Muscle of leg (tissue), 11 donors: ENCODE data around the gene PSENEN. TPM values are rescaled to one million over a fixed set of nuclear protein-coding genes. Genes with fewer than 3 reads are reported as not detected.
A peak's percentile ranks its signal among the peaks of the same experiment; 100 is the strongest.

Experiments
- DNase-seq: peaks from one replicate; pipeline ENCODE4 v3.0.0; 2013
- H3K27ac ChIP-seq: one replicate; pipeline ENCODE4 v1.5.1; 2013; ENCODE audit warnings: mild to moderate bottlenecking, low read length, control low read depth
- H3K27me3 ChIP-seq: one replicate; pipeline ENCODE4 v1.6.1; 2013; ENCODE audit warnings: low read length; ENCODE audit not compliant: control insufficient read depth, insufficient read depth
- H3K36me3 ChIP-seq: one replicate; pipeline ENCODE4 v1.6.1; 2013; ENCODE audit warnings: low read length; ENCODE audit not compliant: control insufficient read depth, insufficient read depth
- H3K4me1 ChIP-seq: one replicate; pipeline ENCODE4 v1.6.1; 2013; ENCODE audit warnings: low read length; ENCODE audit not compliant: control insufficient read depth, insufficient read depth
- H3K4me3 ChIP-seq: one replicate; pipeline ENCODE4 v1.5.1; 2013; ENCODE audit warnings: low read length, control low read depth
- H3K9me3 ChIP-seq: replicated peaks from 2 replicates; pipeline ENCODE4 v1.6.1; 2013; ENCODE audit warnings: low read depth, low read length; ENCODE audit not compliant: control insufficient read depth
- WGBS: methylation state at CpG from one replicate; pipeline ENCODE4 v1.1.5; 2013; ENCODE audit warnings: missing lambda C conversion rate; ENCODE audit not compliant: insufficient coverage; 5-methylcytosine and 5-hydroxymethylcytosine counted together
- polyA plus RNA-seq, 8 donors: library from polyadenylated mRNA; unstranded; fragments of 120-200 nt; gene quantifications; one replicate each; pipeline versions ENCODE4 v1.2.1 to v1.2.3, GENCODE V29; 2013; ENCODE audit warnings: inconsistent platforms in 1 of 8, low replicate concordance in 1 of 8; ENCODE audit not compliant: insufficient read length in 8 of 8, insufficient read depth in 1 of 8
- total RNA-seq: library from RNA; stranded (reverse); fragments of 120-200 nt; gene quantifications from one replicate; pipeline ENCODE4 v1.2.4, GENCODE V29; 2013

The PSENEN gene
- total and polyA plus RNA-seq, 9 donors: 34.1 to 45.1 (median 37.1) TPM

- Histone ChIP-seq H3K27me3 (no peaks in the 10 kb centered on the region), H3K4me1 (no peaks in the 10 kb centered on the region), H3K36me3 (peaks cover 92% of the 10 kb centered on the region), H3K4me3 (no peak overlapping the region), H3K9me3 (no peaks in the 10 kb centered on the region), H3K27ac (no peak overlapping the region)
- no peak for DNase-seq
- 79% methylated on average over 21 of the region's 25 CpGs for WGBS
These were observed 12.8 kb upstream of the PSENEN start for GRCh38 chr19:35732540-35733179.

- WGBS: 89% methylated on average over 22 of the region's 35 CpGs
These were observed 12.0 kb upstream of the PSENEN start for GRCh38 chr19:35733180-35734125.

GRCh38 chr19:35734273-35734672, 11.2 kb upstream of the PSENEN start:
- peaks cover 92% of the 10 kb centered on the region for H3K36me3 ChIP-seq
- WGBS: 90% methylated on average over 8 of the region's 8 CpGs

More at GRCh38 chr19:35733180-35734125, 12.0 kb upstream of the PSENEN start:
- DNase-seq: no peak
- Histone ChIP-seq H3K27me3 (no peaks in the 10 kb centered on the region), H3K27ac (no peak overlapping the region), H3K9me3 (no peaks in the 10 kb centered on the region), H3K36me3 (peaks cover 92% of the 10 kb centered on the region), H3K4me1 (no peaks in the 10 kb centered on the region), H3K4me3 (no peak overlapping the region)

GRCh38 chr19:35734889-35735288, 10.6 kb upstream of the PSENEN start:
- WGBS: 91% methylated on average over 3 of the region's 5 CpGs
- H3K4me1 ChIP-seq: peaks cover 4% of the 10 kb centered on the region
- DNase-seq: no peak
- H3K9me3 ChIP-seq: no peaks in the 10 kb centered on the region
- H3K4me3 ChIP-seq: no peak overlapping the region
- peaks cover 87% of the 10 kb centered on the region for H3K36me3 ChIP-seq
- no peak overlapping the region for H3K27ac ChIP-seq
- H3K27me3 ChIP-seq: no peaks in the 10 kb centered on the region

More at GRCh38 chr19:35734273-35734672, 11.2 kb upstream of the PSENEN start:
- Histone ChIP-seq H3K9me3 (no peaks in the 10 kb centered on the region), H3K4me1 (no peaks in the 10 kb centered on the region), H3K27ac (no peak overlapping the region), H3K27me3 (no peaks in the 10 kb centered on the region), H3K4me3 (no peak overlapping the region)
- DNase-seq: no peak

- no peak for DNase-seq
- no peak overlapping the region for H3K4me3 ChIP-seq
- H3K4me1 ChIP-seq: peaks cover 21% of the 10 kb centered on the region
- H3K27me3 ChIP-seq: no peaks in the 10 kb centered on the region
- peaks cover 66% of the 10 kb centered on the region for H3K36me3 ChIP-seq
- WGBS: 86% methylated on average over 17 of the region's 22 CpGs
- H3K9me3 ChIP-seq: no peaks in the 10 kb centered on the region
- no peak overlapping the region for H3K27ac ChIP-seq
These were observed 8.3 kb upstream of the PSENEN start for GRCh38 chr19:35736913-35737886.

- 92% methylated on average over 26 of the region's 37 CpGs for WGBS
- peaks cover 23% of the 10 kb centered on the region for H3K4me1 ChIP-seq
- DNase-seq: no peak
- H3K9me3 ChIP-seq: no peaks in the 10 kb centered on the region
- H3K27me3 ChIP-seq: no peaks in the 10 kb centered on the region
- no peak overlapping the region for H3K4me3 ChIP-seq
- H3K27ac ChIP-seq: no peak overlapping the region
- H3K36me3 ChIP-seq: peaks cover 66% of the 10 kb centered on the region
These were observed 7.2 kb upstream of the PSENEN start for GRCh38 chr19:35738021-35738886.

- 50% methylated on average over 1 of the region's 2 CpGs for WGBS
These were observed 6.6 kb upstream of the PSENEN start for GRCh38 chr19:35738887-35739229.

GRCh38 chr19:35739275-35740107, 6.0 kb upstream of the PSENEN start:
- H3K4me1 ChIP-seq: peaks cover 31% of the 10 kb centered on the region
- H3K9me3 ChIP-seq: no peaks in the 10 kb centered on the region
- no peak overlapping the region for H3K27ac ChIP-seq
- no peak for DNase-seq
- WGBS: 68% methylated on average over 18 of the region's 29 CpGs
- peak overlapping the region; percentile 69 for H3K4me3 ChIP-seq
- H3K27me3 ChIP-seq: no peaks in the 10 kb centered on the region
- peaks cover 59% of the 10 kb centered on the region for H3K36me3 ChIP-seq

More at GRCh38 chr19:35738887-35739229, 6.6 kb upstream of the PSENEN start:
- H3K4me3 ChIP-seq: no peak overlapping the region
- DNase-seq: no peak
- H3K36me3 ChIP-seq: peaks cover 64% of the 10 kb centered on the region
- no peak overlapping the region for H3K27ac ChIP-seq
- H3K9me3 ChIP-seq: no peaks in the 10 kb centered on the region
- no peaks in the 10 kb centered on the region for H3K27me3 ChIP-seq
- H3K4me1 ChIP-seq: peaks cover 26% of the 10 kb centered on the region
